Breast epithelium (tissue), 4 donors: ENCODE results near the gene CCDC146. TPM values are rescaled to one million over a fixed set of nuclear protein-coding genes. Genes with fewer than 3 reads are reported as not detected.
A peak's percentile ranks its signal among the peaks of the same experiment; 100 is the strongest.
"Not testable (repeated sequence)": the region's sequence is repeated elsewhere in the genome, so short reads cannot be mapped to it uniquely, and the experiment has no call there.

ENCODE experiments used
- DNase-seq, 2 donors: peaks; one replicate each; pipeline ENCODE4 v3.0.0-alpha.2; 2019; ENCODE audit warnings: low spot score in 2 of 2
- H3K27ac ChIP-seq, 2 donors: fragments of 200-600 bp; sonication (generic) in 1 of 2; one replicate each; pipeline ENCODE4 v1.5.1; 2016 to 2019; ENCODE audit warnings: mild to moderate bottlenecking in 1 of 2
- H3K27me3 ChIP-seq, 2 donors: fragments of 200-600 bp; sonication (generic) in 1 of 2; one replicate each; pipeline versions ENCODE4 v1.5.1 to v1.6.0; 2017 to 2019; ENCODE audit warnings: control low read depth in 1 of 2, mild to moderate bottlenecking in 1 of 2
- H3K36me3 ChIP-seq: fragments of 200-600 bp; one replicate; pipeline ENCODE4 v1.5.1; 2019
- H3K4me1 ChIP-seq, 2 donors: fragments of 200-600 bp; sonication (generic); one replicate each; pipeline ENCODE4 v1.5.1; 2016 to 2019; ENCODE audit warnings: control low read depth in 1 of 2
- H3K4me3 ChIP-seq, 3 donors: fragments of 200-600 bp; sonication (generic); 1 replicate in 2 of 3; 2 replicates in 1 of 3; pipeline ENCODE4 v1.5.1; 2016 to 2019; ENCODE audit warnings: mild to moderate bottlenecking in 3 of 3, moderate library complexity in 2 of 3
- H3K9me3 ChIP-seq, 2 donors: fragments of 200-600 bp; sonication (generic) in 1 of 2; one replicate each; pipeline ENCODE4 v1.5.1; 2016 to 2019; ENCODE audit warnings: control low read depth in 1 of 2
- CTCF ChIP-seq, 3 donors: fragments of 450-650 bp; IDR thresholded peaks; one replicate each; pipeline ENCODE4 v1.5.1; 2016 to 2017; ENCODE audit warnings: antibody characterized with exemption in 3 of 3, mild to moderate bottlenecking in 3 of 3, moderate library complexity in 3 of 3
- POLR2A ChIP-seq: fragments of 450-650 bp; IDR thresholded peaks from one replicate; pipeline ENCODE4 v1.6.1; 2016; ENCODE audit warnings: antibody characterized with exemption, mild to moderate bottlenecking, moderate library complexity
- POLR2AphosphoS5 ChIP-seq, 3 donors: sonication (generic); formaldehyde crosslinking; IDR thresholded peaks; one replicate each; pipeline ENCODE4 v1.6.1; 2017; ENCODE audit warnings: antibody characterized with exemption in 3 of 3
- intact Hi-C: fragments of 100-400 bp; cut with DNase I; formaldehyde crosslinking; loops from one replicate; pipeline ENCODE4 v1.15.1; 2023; ENCODE audit warnings: low total_unique reads
- total RNA-seq, 3 donors: library from RNA; depleted of rRNA; stranded (reverse); fragments of >200 nt; gene quantifications; one replicate each; pipeline ENCODE4 v1.1.0, GENCODE V29; 2016

CCDC146 gene
- total RNA-seq, 3 donors from 2014 or later = 11.5 to 17.7 (median 15.5) TPM

DNA sequence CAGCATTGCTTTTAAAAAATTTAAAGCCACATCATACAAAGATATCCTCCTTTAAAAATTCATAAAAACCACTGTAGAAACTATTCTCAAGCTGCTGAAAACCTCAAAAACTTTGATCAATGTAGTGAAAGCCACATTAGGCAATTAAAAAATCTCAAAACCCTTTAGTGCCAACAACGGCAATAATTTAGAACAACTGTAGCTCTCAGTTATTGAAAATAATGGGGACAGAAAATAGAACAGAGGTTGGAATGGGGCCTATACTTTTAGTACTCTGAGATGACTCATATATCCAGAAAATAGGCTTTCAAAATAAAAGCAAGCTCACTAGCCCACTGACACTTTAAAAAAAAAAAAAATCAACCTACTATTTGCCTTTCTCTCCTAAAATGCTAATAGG lies 206.3 kb downstream of the CCDC146 start:
- intact Hi-C loops = no loop called here
- Histone ChIP-seq H3K9me3 (no peaks in the 10 kb centered on the region), H3K4me1 (peaks cover 6 to 10% of the 10 kb centered on the region in 2 donors), H3K27ac (peak overlapping the region; percentile 61 to 80), H3K4me3 (no peak overlapping the region), H3K27me3 (no peaks in the 10 kb centered on the region), H3K36me3 (no peaks in the 10 kb centered on the region)
- TF ChIP-seq CTCF (IDR thresholded peaks at IDR 0.05) (no peak), POLR2AphosphoS5 (IDR thresholded peaks at IDR 0.05) (no peak), POLR2A (no peak)
- no peak for DNase-seq

- Histone ChIP-seq H3K9me3 (no peaks in the 10 kb centered on the region), H3K4me3 (no peak overlapping the region), H3K27ac (peak overlapping the region; percentile 61 to 80), H3K36me3 (no peaks in the 10 kb centered on the region), H3K4me1 (peaks cover 6 to 10% of the 10 kb centered on the region in 2 donors), H3K27me3 (no peaks in the 10 kb centered on the region)
- TF ChIP-seq CTCF (IDR thresholded peaks at IDR 0.05) = no peak
- TF ChIP-seq POLR2A = no peak
- no peak for TF ChIP-seq POLR2AphosphoS5 (IDR thresholded peaks at IDR 0.05)
- no peak for DNase-seq
- intact Hi-C loops = loop anchor here (5.0 kb wide), 1 partner anchor 1302 kb away; no protein-coding TSS in a partner anchor
Observed at GRCh38 chr7:77329466-77330168, 207.2 kb downstream of the CCDC146 start.

- Histone ChIP-seq H3K4me3 (no peak overlapping the region), H3K9me3 (no peaks in the 10 kb centered on the region), H3K4me1 (peaks cover 6 to 10% of the 10 kb centered on the region in 2 donors), H3K27ac (peak overlapping the region; percentile 61 to 80), H3K36me3 (no peaks in the 10 kb centered on the region), H3K27me3 (no peaks in the 10 kb centered on the region)
- intact Hi-C loops = loop anchor here (5.0 kb wide), 1 partner anchor 1303 kb away; no protein-coding TSS in a partner anchor
- no peak for DNase-seq
- TF ChIP-seq POLR2A (no peak), CTCF (IDR thresholded peaks at IDR 0.05) (no peak), POLR2AphosphoS5 (IDR thresholded peaks at IDR 0.05) (no peak)
Observed at GRCh38 chr7:77330169-77330882, 207.9 kb downstream of the CCDC146 start.

DNA sequence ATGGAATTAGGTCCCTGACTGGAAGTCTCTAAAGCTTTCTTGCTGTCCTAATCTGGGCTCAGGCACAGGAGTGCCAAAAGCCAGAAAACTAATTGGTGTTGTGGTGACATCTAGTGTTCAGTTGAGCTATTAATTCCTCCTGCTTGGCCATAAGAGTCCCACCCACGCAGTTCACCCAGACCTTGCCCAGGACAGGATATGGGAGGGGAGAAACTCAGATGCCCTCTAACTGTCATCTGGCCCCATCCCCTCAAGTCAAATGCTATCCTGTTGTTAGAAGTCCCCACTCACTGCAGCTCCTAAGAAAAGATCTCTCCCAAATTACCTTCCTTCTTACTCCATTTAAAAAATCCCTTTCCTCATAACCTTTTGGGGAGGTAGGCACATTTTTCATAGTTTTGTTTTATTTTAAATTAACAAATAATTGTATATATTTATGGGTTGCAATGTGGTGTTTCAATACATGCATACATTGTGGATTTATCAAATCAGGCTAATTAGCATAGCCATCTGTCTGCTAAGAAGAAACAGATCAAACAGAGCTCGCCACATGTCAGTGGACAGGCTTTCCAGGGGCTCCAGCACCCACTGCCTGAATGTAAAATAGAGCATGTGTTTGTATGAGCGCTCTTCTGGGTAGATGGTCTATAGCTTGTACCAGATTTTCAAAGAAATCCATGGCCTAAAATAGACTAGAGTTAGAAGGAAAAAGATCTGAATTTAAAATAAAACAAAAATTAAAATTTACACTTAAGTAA lies 209.7 kb downstream of the CCDC146 start:
- intact Hi-C loops = loop anchor here (5.0 kb wide), 1 partner anchor 1305 kb away; no protein-coding TSS in a partner anchor
- H3K36me3 ChIP-seq = no peaks in the 10 kb centered on the region
- H3K4me3 ChIP-seq = no peak overlapping the region
- no peaks in the 10 kb centered on the region for H3K27me3 ChIP-seq
- no peak for TF ChIP-seq POLR2A
- TF ChIP-seq CTCF (IDR thresholded peaks at IDR 0.05) = peak; percentile 22 to 78 (median 62)
- peak in 1 of 3 donors; percentile 55 for TF ChIP-seq POLR2AphosphoS5 (IDR thresholded peaks at IDR 0.05)
- no peak overlapping the region for H3K27ac ChIP-seq
- DNase-seq = peak in 1 of 2 donors; percentile 57
- peaks cover 6 to 10% of the 10 kb centered on the region in 2 donors for H3K4me1 ChIP-seq
- no peaks in the 10 kb centered on the region for H3K9me3 ChIP-seq

- H3K4me1 ChIP-seq, H3K4me3 ChIP-seq, H3K36me3 ChIP-seq, DNase-seq, H3K27ac ChIP-seq, H3K9me3 ChIP-seq, H3K27me3 ChIP-seq: not testable (repeated sequence)
- intact Hi-C loops = loop anchor here (5.0 kb wide), 1 partner anchor 1307 kb away; no protein-coding TSS in a partner anchor
Observed at GRCh38 chr7:77334039-77334438, 211.6 kb downstream of the CCDC146 start.
